Cardiac fibroblast (primary cell): ENCODE data around the gene NR3C1.

Experiments used
- DNase-seq, 2 donors: peaks; one replicate each; pipeline versions ENCODE4 v3.0.0 to v3.0.0-alpha.2; 2010; ENCODE audit warnings: low read depth in 2 of 2
- H3K4me3 ChIP-seq, 2 donors: replicated peaks in 1 of 2; 1 replicate in 1 of 2; 2 replicates in 1 of 2; pipeline ENCODE4 v1.5.1; 2011; ENCODE audit warnings: low read depth in 2 of 2, low read length in 2 of 2, mild to moderate bottlenecking in 2 of 2, moderate library complexity in 1 of 2
- TF ChIP-seq, protein P1 (sequence below): IDR thresholded peaks from one replicate; pipeline ENCODE4 v1.5.1; 2011; ENCODE audit warnings: low read depth, mild to moderate bottlenecking, low read length, inconsistent platforms

NR3C1 gene

DNA sequence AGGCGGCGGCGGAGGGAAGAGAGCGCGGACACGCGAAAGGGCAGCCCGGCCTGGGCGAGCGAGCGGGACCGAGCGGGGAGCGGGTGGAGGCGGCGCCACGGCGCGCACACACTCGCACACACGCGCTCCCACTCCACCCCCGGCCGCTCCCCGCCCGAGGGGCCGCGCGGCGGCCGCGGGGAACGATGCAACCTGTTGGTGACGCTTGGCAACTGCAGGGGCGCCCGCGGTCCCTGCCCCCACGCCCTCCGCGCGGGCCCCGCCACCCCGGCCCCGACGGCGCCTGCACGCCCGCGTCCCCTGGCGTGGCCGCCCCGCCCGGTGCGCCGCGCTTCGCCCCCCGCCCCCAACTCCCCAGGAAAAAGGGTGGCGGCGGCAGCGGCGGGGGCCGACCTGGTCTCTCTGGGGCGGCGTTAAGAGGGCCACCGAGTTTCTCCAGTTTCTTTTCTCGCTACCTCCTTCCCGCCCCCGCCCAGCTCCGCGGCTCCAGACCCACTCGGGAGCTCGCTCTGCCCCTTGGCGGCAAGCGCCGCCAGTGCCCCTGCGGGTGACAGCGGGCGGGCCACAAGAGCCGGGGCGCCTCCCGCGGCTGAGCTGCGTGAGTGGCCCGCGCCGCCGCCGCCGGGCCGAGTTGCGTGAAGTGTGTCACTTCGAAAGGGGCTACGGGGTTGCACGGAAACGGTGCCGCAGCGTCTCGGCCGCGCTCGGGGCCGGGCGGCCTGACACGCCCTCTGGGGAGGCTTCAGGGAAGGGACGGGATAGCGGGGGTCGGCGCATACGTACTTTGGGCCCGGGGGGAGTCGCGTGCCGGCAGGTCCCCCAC, at the start of gene NR3C1:
Gene NR3C1 (minus strand): TSS at position 94 of the 823 bp plus-strand sequence. CDS start 2,847 bp downstream, outside the sequence.
- TF ChIP-seq, protein P1, sequence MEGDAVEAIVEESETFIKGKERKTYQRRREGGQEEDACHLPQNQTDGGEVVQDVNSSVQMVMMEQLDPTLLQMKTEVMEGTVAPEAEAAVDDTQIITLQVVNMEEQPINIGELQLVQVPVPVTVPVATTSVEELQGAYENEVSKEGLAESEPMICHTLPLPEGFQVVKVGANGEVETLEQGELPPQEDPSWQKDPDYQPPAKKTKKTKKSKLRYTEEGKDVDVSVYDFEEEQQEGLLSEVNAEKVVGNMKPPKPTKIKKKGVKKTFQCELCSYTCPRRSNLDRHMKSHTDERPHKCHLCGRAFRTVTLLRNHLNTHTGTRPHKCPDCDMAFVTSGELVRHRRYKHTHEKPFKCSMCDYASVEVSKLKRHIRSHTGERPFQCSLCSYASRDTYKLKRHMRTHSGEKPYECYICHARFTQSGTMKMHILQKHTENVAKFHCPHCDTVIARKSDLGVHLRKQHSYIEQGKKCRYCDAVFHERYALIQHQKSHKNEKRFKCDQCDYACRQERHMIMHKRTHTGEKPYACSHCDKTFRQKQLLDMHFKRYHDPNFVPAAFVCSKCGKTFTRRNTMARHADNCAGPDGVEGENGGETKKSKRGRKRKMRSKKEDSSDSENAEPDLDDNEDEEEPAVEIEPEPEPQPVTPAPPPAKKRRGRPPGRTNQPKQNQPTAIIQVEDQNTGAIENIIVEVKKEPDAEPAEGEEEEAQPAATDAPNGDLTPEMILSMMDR: peak; percentile 42
- DNase-seq: peak; percentile 86 to 93
- peak within 1 kb of the TSS; percentile 86 to 88 for H3K4me3 ChIP-seq

DNA sequence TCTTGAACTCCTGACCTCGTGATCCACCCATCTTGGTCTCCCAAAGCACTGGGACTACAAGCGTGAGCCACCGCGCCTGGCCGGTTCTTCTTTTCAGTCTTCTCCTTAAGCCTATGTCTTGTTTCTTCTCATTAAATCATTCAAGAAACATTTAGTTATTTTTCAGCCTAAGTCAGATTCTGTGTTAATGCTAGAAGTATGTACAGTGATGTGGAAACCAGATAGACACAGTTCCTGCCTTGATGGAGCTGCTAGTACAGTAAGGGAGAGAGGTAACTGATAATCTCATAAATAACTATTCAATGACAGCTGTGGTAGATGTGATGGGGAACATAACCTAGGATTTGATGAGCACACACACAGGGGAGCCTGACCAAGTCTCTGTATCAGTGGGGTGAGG, 46.3 kb upstream of the NR3C1 start:
- H3K4me3 ChIP-seq: no peak overlapping the region
- TF ChIP-seq, protein P1: no peak
- DNase-seq: no peak

DNA sequence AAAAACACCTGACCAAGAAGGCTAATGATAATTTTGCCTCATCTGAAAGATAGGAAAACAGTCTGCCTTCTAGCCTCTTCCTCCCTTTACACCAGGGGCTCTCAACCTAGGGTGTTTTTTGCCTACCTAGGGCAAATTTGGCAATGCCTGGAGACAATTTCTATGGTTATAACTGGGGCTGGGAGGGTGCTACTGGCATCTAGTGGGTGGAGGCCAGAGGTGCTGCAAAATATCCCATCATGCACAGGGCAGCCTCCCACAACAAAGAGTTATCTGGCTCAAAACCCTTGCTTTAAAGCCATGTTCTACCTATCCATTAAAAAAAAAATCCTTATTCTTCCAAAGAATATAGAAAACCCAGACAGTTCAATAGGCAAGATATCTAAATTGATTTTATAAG, 45.0 kb upstream of the NR3C1 start:
- TF ChIP-seq, protein P1: no peak
- DNase-seq: no peak
- H3K4me3 ChIP-seq: no peak overlapping the region

DNA sequence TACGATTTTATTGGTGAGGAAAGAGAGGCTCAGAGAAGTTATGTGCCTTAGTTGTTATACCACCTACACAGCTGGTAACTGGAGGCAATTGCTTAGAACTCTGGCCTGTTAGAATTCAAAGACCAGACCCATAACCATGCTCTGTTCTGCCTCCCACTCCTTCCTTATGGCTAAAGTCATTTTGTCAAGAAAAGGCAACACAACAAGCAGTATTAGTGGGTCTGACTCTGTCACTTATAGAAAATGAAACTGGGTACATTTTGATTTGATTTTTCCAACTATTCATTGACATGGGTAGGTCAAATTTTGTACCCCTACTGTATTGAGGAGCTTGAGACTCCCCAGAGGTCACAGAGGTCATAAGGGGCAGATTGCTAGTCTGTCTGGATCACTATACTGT, 44.5 kb upstream of the NR3C1 start:
- no peak for DNase-seq
- TF ChIP-seq, protein P1: no peak
- no peak overlapping the region for H3K4me3 ChIP-seq

DNA sequence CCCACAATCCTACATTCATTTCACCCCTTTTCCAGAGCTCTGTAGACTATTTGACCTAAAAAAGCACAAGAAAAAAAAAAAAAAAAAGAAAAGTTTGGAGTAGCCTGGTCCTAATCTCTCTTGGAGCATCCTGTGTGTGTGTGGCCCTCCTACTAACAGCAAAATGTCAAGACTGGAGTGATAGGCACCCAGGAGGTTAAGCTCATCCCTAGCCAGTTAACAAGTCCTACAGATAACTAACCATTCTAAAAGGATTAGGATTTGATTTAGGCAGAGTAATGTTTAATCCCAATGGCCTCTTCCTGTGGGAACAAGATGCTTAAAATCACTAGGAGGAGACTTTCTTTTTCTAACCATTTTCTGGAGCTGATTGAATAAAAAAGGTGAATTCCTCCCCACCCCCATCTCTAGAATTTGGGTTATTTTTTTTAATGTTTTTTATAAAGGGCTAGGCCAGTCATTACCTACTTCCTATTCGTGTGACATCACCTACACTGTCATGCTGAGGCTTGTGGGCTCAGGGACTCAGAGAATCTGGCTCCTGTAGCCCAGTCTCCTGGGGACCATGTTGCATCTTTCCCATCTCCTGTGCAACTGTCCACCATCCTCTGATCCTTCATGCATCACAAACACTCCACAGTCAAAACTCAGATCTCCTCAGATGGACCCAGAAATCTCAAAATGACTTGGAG, 43.2 kb upstream of the NR3C1 start:
- H3K4me3 ChIP-seq: no peak overlapping the region
- TF ChIP-seq, protein P1: no peak
- DNase-seq: no peak

DNA sequence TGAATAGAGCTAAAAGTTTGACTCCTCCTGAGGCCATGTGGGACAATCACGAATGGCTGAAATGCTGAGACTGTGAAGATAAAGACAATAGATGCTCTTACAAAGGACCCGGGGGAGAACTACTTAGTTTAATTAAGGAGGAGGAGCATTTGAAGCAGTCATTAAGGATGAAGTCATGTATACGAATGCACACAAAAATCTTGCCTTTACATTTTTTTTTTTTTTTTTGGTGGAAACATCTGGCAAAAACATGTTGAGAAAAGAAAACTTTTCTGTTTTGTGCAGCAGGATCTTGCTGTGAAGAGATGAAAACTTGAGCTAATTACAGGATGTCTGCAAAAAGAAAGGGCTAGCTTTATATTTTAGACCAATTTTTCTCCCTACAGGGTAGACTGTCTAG, 42.3 kb upstream of the NR3C1 start:
- TF ChIP-seq, protein P1: no peak
- no peak overlapping the region for H3K4me3 ChIP-seq
- no peak for DNase-seq
